Endothelial cell of umbilical vein (primary cell): ENCODE results near the gene LEPROT. TPM values are rescaled to one million over a fixed set of nuclear protein-coding genes. Genes with fewer than 3 reads are reported as not detected.

Experiments
- BruUV-seq: library from RNA; stranded (reverse); fragments of 400-500 nt; replicated peaks from 2 replicates; lab custom pipeline; 2021; lab: Mats Ljungman, UMichigan
- CTCF ChIA-PET: fragments of 300-600, 350-600 bp; sonication (Branson Sonifier 250); formaldehyde crosslinking; loops from one replicate; lab custom pipeline; 2021; ENCODE audit warnings: antibody characterized with exemption, inconsistent platforms; lab: Charles Lee
- POLR2A ChIA-PET: fragments of 300-600, 350-600 bp; sonication (Branson Sonifier 250); formaldehyde crosslinking; loops from one replicate; lab custom pipeline; 2021; ENCODE audit warnings: antibody characterized with exemption, inconsistent platforms; lab: Charles Lee
- DNase-seq: peaks from one replicate; pipeline ENCODE4 v3.0.0-alpha.2; 2011; ENCODE audit warnings: low read depth, low spot score
- FAIRE-seq: peaks from 2 replicates; lab custom pipeline; 2011; peaks lifted over from hg19 to GRCh38; lab: Jason Lieb, UNC
- H2AFZ ChIP-seq: 2 replicates; pipeline ENCODE4 v1.6.0; 2012; ENCODE audit warnings: low read depth, low read length, control low read depth, inconsistent platforms
- H3K27ac ChIP-seq: 2 replicates; pipeline ENCODE4 v1.5.1; 2011; ENCODE audit warnings: low read depth, mild to moderate bottlenecking, control low read depth, low read length, moderate library complexity; ENCODE audit not compliant: insufficient read depth
- H3K27me3 ChIP-seq, 2 experiments: 2 replicates each; pipeline versions ENCODE4 v1.6.0 to v1.6.1; 2011; ENCODE audit warnings: low read length in 2 of 2, mixed read lengths in 1 of 2; ENCODE audit not compliant: control insufficient read depth in 2 of 2, insufficient read depth in 2 of 2
- H3K36me3 ChIP-seq, 2 experiments: 2 replicates in 1 of 2; 3 replicates in 1 of 2; pipeline ENCODE4 v1.5.1; 2011; ENCODE audit warnings: low read length in 2 of 2, mild to moderate bottlenecking in 1 of 2, moderate library complexity in 1 of 2; ENCODE audit not compliant: control insufficient read depth in 2 of 2, insufficient read depth in 2 of 2; ENCODE audit errors: extremely low read depth in 1 of 2
- H3K4me1 ChIP-seq: 3 replicates; pipeline ENCODE4 v1.5.1; 2011; ENCODE audit warnings: mild to moderate bottlenecking, low read length; ENCODE audit not compliant: control insufficient read depth, insufficient read depth; ENCODE audit errors: extremely low read depth
- H3K4me2 ChIP-seq: 2 replicates; pipeline ENCODE4 v1.6.1; 2011; ENCODE audit warnings: low read length, control low read depth, mixed read lengths; ENCODE audit not compliant: insufficient read depth
- H3K4me3 ChIP-seq, 3 experiments: fragments of 200-600 bp in 1 of 3; sonication (generic), shearing (Covaris generic) in 1 of 3; replicated peaks in 1 of 3; 2 replicates each; pipeline ENCODE4 v1.5.1; 2011 to 2016; ENCODE audit warnings: control low read depth in 3 of 3, low read length in 3 of 3, mild to moderate bottlenecking in 2 of 3, inconsistent platforms in 1 of 3, low read depth in 1 of 3, moderate library complexity in 1 of 3; ENCODE audit not compliant: insufficient read depth in 1 of 3
- H3K79me2 ChIP-seq: 2 replicates; pipeline ENCODE4 v1.6.0; 2012; ENCODE audit warnings: low read length, inconsistent platforms; ENCODE audit not compliant: control insufficient read depth, insufficient read depth
- H3K9ac ChIP-seq: replicated peaks from 2 replicates; pipeline ENCODE3; 2011; ENCODE audit warnings: low read length, control low read depth; ENCODE audit not compliant: insufficient read depth; ENCODE audit errors: extremely low read depth
- H3K9me1 ChIP-seq: replicated peaks from 3 replicates; pipeline ENCODE4 v1.6.0; 2011; ENCODE audit warnings: mild to moderate bottlenecking, low read length; ENCODE audit not compliant: control insufficient read depth, insufficient read depth; ENCODE audit errors: extremely low read depth
- H3K9me3 ChIP-seq: replicated peaks from 2 replicates; pipeline ENCODE4 v1.5.1; 2012; ENCODE audit warnings: low read length, inconsistent platforms; ENCODE audit not compliant: control insufficient read depth, insufficient read depth
- H4K20me1 ChIP-seq: replicated peaks from 2 replicates; pipeline ENCODE3; 2011; ENCODE audit warnings: mild to moderate bottlenecking, low read length; ENCODE audit not compliant: control insufficient read depth, insufficient read depth; ENCODE audit errors: extremely low read depth
- EZH2 ChIP-seq: IDR thresholded peaks from 2 replicates; pipeline ENCODE4 v1.6.1; 2012; ENCODE audit warnings: borderline replicate concordance, low read depth, mild to moderate bottlenecking, moderate library complexity, low read length, inconsistent platforms; ENCODE audit not compliant: severe bottlenecking
- FOS ChIP-seq: IDR thresholded peaks from 2 replicates; pipeline ENCODE4 v1.6.1; 2011; ENCODE audit warnings: mild to moderate bottlenecking, low read length, moderate library complexity, borderline replicate concordance; ENCODE audit not compliant: insufficient read depth
- GATA2 ChIP-seq: IDR thresholded peaks from 2 replicates; pipeline ENCODE4 v1.7.0; 2011; ENCODE audit warnings: low read depth, mild to moderate bottlenecking, moderate library complexity, mixed read lengths, low read length; ENCODE audit not compliant: insufficient read length, insufficient read depth
- JUN ChIP-seq: IDR thresholded peaks from 2 replicates; pipeline ENCODE4 v1.6.1; 2011; ENCODE audit warnings: borderline replicate concordance, low read depth; ENCODE audit not compliant: insufficient read length, insufficient read depth
- MYC ChIP-seq: IDR thresholded peaks from one replicate; pipeline ENCODE4 v1.6.1; 2011; ENCODE audit warnings: mild to moderate bottlenecking, low read depth, low read length
- POLR2A ChIP-seq: IDR thresholded peaks from 2 replicates; pipeline ENCODE4 v1.6.1; 2012; ENCODE audit warnings: low read depth, mild to moderate bottlenecking, control low read depth, low read length
- POLR2AphosphoS5 ChIP-seq: IDR thresholded peaks from 2 replicates; pipeline ENCODE4 v1.6.1; 2012; ENCODE audit warnings: low read depth, mild to moderate bottlenecking, control low read depth, low read length, moderate library complexity; ENCODE audit not compliant: insufficient read depth
- dilution Hi-C: fragments of 300-500 bp; cut with MboI; formaldehyde crosslinking; loops from one replicate; pipeline ENCODE4 v1.15.0; 2019; ENCODE audit warnings: low sequenced_read_pairs; ENCODE audit not compliant: extremely low pct_ligation_motif_present
- intact Hi-C: fragments of 100-400 bp; cut with micrococcal nuclease; formaldehyde crosslinking; loops from one replicate; pipeline ENCODE4 v1.10.0; 2022
- polyA plus RNA-seq, 4 experiments: library from polyadenylated mRNA; depleted of rRNA in 3 of 4; stranded (reverse) in 3 of 4; unstranded in 1 of 4; fragments of >200 nt; gene quantifications; 2 replicates each; pipeline versions ENCODE4 v1.2.1 to v1.2.3, GENCODE V29; 2011 to 2012; ENCODE audit warnings: missing spikeins in 1 of 4
- total RNA-seq: library from RNA; stranded (reverse); gene quantifications from 2 replicates; pipeline ENCODE4 v1.2.3, GENCODE V29; 2021
- TF ChIP-seq, protein P1 (sequence below): IDR thresholded peaks from 2 replicates; pipeline ENCODE4 v1.6.1; 2011; ENCODE audit not compliant: insufficient read depth, insufficient read length
- TF ChIP-seq, protein P2 (sequence below), 2 donors: IDR thresholded peaks; 1 replicate in 1 of 2; 2 replicates in 1 of 2; pipeline ENCODE4 v1.5.1; 2011; ENCODE audit warnings: low read length in 2 of 2, mild to moderate bottlenecking in 2 of 2, moderate library complexity in 2 of 2, control low read depth in 1 of 2, inconsistent platforms in 1 of 2, low read depth in 1 of 2; ENCODE audit not compliant: insufficient read depth in 1 of 2; ENCODE audit errors: extremely low read depth in 1 of 2

Gene LEPROT
- total and polyA plus RNA-seq, 2 donors (not counting 3 experiments of a cell fraction or from before 2014, with no cell fraction given) = 80.6 to 94.8 TPM

DNA sequence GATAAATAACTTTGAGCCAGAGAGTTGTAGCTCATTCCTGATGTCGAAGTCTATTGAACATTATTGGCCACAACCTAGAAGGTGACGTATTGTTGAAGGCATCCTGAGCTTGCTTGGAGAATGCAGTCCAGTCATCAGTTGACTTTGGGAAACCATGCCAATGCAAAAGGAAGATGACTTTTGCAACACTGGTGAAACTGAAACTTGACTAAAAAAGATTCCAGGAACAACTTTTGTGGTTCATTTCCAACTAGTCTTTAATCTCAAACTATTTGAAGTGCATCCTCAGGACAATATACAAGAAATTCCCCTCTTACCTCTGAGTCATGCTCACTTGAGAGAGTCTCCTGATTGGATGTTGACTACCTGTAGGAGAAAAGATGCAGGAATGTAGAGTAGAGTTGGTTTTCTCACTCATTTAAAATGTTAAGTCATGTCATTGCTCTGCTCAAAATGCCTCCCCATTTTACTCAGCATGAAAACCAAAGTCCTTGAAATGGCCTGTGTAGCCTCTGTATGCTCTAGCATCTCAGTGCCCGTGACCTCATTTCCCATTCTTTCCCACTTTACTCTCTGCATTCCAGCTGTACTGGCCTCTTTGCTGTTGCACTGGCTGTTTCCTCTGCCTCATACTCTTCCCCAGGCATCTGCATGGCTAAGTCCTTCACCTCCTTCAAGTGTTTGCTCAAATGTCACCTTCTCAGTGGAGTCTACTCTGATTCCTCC lies 24.4 kb upstream of the LEPROT start:
- H3K4me2 ChIP-seq = no peak overlapping the region
- no peaks in the 10 kb centered on the region for H3K9me3 ChIP-seq
- intact Hi-C loops = no loop called here
- no peaks in the 10 kb centered on the region for H3K27me3 ChIP-seq
- FAIRE-seq (no peak), DNase-seq (no peak)
- no peak overlapping the region for H3K4me3 ChIP-seq
- H3K4me1 ChIP-seq = peaks cover 12% of the 10 kb centered on the region
- no TSS peak for BruUV-seq
- POLR2A ChIA-PET = no interaction called here
- H3K36me3 ChIP-seq = no peaks in the 10 kb centered on the region
- no peaks in the 10 kb centered on the region for H3K9me1 ChIP-seq
- no peaks in the 10 kb centered on the region for H3K79me2 ChIP-seq
- CTCF ChIA-PET = no interaction called here
- no peak overlapping the region for H2AFZ ChIP-seq
- dilution Hi-C loops = no loop called here
- H3K9ac ChIP-seq = no peak overlapping the region
- TF ChIP-seq MYC (no peak), GATA2 (no peak), EZH2 (no peak), FOS (no peak), POLR2AphosphoS5 (no peak), POLR2A (no peak), JUN (no peak)
- TF ChIP-seq, protein P1, sequence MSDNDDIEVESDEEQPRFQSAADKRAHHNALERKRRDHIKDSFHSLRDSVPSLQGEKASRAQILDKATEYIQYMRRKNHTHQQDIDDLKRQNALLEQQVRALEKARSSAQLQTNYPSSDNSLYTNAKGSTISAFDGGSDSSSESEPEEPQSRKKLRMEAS = no peak
- TF ChIP-seq, protein P2, sequence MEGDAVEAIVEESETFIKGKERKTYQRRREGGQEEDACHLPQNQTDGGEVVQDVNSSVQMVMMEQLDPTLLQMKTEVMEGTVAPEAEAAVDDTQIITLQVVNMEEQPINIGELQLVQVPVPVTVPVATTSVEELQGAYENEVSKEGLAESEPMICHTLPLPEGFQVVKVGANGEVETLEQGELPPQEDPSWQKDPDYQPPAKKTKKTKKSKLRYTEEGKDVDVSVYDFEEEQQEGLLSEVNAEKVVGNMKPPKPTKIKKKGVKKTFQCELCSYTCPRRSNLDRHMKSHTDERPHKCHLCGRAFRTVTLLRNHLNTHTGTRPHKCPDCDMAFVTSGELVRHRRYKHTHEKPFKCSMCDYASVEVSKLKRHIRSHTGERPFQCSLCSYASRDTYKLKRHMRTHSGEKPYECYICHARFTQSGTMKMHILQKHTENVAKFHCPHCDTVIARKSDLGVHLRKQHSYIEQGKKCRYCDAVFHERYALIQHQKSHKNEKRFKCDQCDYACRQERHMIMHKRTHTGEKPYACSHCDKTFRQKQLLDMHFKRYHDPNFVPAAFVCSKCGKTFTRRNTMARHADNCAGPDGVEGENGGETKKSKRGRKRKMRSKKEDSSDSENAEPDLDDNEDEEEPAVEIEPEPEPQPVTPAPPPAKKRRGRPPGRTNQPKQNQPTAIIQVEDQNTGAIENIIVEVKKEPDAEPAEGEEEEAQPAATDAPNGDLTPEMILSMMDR (IDR thresholded peaks at IDR 0.05; ENCODE audit: extremely low read depth in 1 of 2, insufficient read depth in 1 of 2, low read depth in 1 of 2, low read length in 2 of 2) = no peak
- H3K27ac ChIP-seq = no peak overlapping the region
- H4K20me1 ChIP-seq = no peaks in the 10 kb centered on the region
